ENCODE measurements around the gene PSMD7. TPM values are rescaled to one million over a fixed set of nuclear protein-coding genes. Genes with fewer than 3 reads are reported as not detected.
"Not testable (repeated sequence)": the region's sequence is repeated elsewhere in the genome, so short reads cannot be mapped to it uniquely, and the experiment has no call there.

The PSMD7 gene
- total RNA-seq, 2 experiments from 2014 or later = 95.0 to 97.6 TPM

- H3K27me3 Mint-ChIP-seq, DNase-seq, H3K27ac Mint-ChIP-seq, H3K4me3 Mint-ChIP-seq, CTCF ChIA-PET, H3K9me3 Mint-ChIP-seq, POLR2A ChIA-PET, H3K4me1 Mint-ChIP-seq: not testable (repeated sequence)
- peaks cover 32% of the 10 kb centered on the region for H3K36me3 Mint-ChIP-seq (ENCODE audit: low read depth)
Observed at GRCh38 chr16:74328346-74328745, 31.7 kb downstream of the PSMD7 start.

DNA sequence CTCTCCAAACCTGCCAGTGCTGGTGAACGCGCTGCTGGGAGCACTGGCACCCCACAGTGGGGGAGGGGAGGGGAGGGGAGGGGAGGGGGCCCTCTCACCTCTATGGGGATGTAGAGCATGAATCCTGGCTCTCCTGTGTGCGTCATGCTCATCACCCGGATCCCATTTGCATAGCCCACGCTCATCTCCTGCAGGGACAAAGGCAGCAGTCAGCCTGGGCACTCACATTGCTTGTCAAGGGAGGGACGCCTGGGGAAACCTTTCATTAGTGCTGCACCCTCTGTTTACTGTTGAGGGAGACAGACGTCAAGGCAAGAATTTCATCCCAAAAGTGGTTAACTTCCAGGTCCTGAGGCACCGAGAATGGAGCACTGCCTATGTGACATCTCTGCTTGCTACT lies 35.9 kb downstream of the PSMD7 start:
- CTCF ChIA-PET, POLR2A ChIA-PET: not testable (repeated sequence)

DNA sequence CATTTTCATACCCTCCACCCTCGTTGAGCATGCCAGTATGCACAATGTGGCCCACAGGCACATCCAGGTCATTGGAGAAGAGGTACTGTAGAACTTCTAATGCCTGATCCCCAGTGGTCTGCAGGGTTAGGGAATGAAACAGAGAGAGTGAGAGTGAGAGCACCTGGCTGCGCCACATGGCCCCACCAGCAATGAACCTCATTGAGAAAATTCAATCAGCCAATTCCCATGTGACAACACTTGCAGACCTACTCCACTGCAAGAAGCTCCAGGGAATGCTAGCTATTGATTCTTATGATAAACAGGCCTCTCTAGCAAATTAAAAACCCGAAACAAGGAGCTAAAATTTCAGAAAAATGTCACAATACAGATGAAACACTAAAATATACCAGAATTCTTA lies 40.9 kb downstream of the PSMD7 start:
- H3K27me3 Mint-ChIP-seq, H3K4me3 Mint-ChIP-seq, H3K27ac Mint-ChIP-seq, POLR2A ChIA-PET, DNase-seq, H3K9me3 Mint-ChIP-seq, H3K4me1 Mint-ChIP-seq, CTCF ChIA-PET: not testable (repeated sequence)
- peaks cover 24% of the 10 kb centered on the region for H3K36me3 Mint-ChIP-seq (ENCODE audit: low read depth)

More for the DNA sequence above, 35.9 kb downstream of the PSMD7 start:
- not testable (repeated sequence) for H3K9me3 Mint-ChIP-seq, H3K4me1 Mint-ChIP-seq, H3K27ac Mint-ChIP-seq, H3K4me3 Mint-ChIP-seq, H3K27me3 Mint-ChIP-seq, DNase-seq
- peaks cover 33% of the 10 kb centered on the region for H3K36me3 Mint-ChIP-seq (ENCODE audit: low read depth)

DNA sequence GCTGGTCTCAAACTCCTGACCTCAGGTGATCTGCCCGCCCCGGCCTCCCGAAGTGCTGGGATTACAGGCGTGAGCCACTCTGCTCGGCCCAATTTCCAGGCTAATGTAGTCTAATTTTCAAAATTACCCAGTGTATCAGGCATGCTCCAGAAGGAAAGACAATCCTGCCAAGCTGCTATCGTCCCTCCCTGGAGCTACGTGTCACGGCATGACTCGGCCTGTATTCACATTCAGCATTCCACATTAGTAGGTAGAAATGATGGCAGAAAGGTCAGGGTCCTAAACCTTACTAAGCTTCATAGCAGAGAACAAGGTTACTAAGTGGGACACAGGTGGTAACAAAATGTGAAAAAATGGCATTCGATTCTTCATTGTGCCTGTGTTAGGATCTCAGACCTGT lies 42.6 kb downstream of the PSMD7 start:
- peaks cover 23% of the 10 kb centered on the region for H3K36me3 Mint-ChIP-seq (ENCODE audit: low read depth)
- H3K4me3 Mint-ChIP-seq, CTCF ChIA-PET, POLR2A ChIA-PET, H3K27me3 Mint-ChIP-seq, DNase-seq, H3K4me1 Mint-ChIP-seq, H3K27ac Mint-ChIP-seq, H3K9me3 Mint-ChIP-seq: not testable (repeated sequence)

DNA sequence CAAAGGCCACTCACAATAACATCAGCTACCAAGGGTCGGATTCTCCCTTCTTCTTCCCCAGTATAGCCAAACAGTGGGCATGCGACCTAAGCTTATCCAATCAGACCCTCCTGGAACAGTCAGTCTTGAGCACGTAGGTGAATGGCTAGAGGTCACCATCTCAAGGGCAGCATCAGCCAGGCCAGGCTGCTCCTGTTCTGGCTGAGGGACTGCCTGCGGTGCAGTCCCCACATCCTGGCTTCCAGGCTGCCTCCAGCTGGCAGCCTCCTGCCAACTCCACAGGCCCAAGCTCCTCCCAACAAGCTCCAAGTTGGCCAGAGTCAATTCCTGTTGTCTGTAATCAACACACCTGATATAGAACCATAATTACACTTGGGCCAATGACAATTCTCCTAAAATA lies 56.4 kb downstream of the PSMD7 start:
- H3K36me3 Mint-ChIP-seq (ENCODE audit: low read depth) = peaks cover 10% of the 10 kb centered on the region
- H3K27me3 Mint-ChIP-seq, H3K27ac Mint-ChIP-seq, H3K4me3 Mint-ChIP-seq, DNase-seq, H3K4me1 Mint-ChIP-seq, POLR2A ChIA-PET, CTCF ChIA-PET, H3K9me3 Mint-ChIP-seq: not testable (repeated sequence)

Other genes starting within 250 kb of the PSMD7 start
- under 1 TPM in 1 of 2 experiments, not detected in 1; 0.55 TPM for gene NPIPB15, start 79.5 kb downstream of the PSMD7 start, total RNA-seq
- under 1 TPM in 1 of 2 experiments, not detected in 1; 0.48 TPM for gene CLEC18B, start 124.7 kb downstream of the PSMD7 start, total RNA-seq

All from activated CD4-positive, alpha-beta memory T cell treated with anti-CD3 and anti-CD28 coated beads, Interleukin-2, amount 10 ng/mL, durations not matched to agents 7 days and 5 days (primary cell).